ENCODE measurements around the gene HIP1.
"Not testable (repeated sequence)": the region's sequence is repeated elsewhere in the genome, so short reads cannot be mapped to it uniquely, and the experiment has no call there.

Gene HIP1

GRCh38 chr7:75716992-75717626 lies 21.6 kb downstream of the HIP1 start:
- no peak for DNase-seq (ENCODE audit: low read depth in 2 of 2)

GRCh38 chr7:75715864-75716263 lies 22.9 kb downstream of the HIP1 start:
- DNase-seq (ENCODE audit: low read depth in 2 of 2), result no peak

- no peak for DNase-seq (ENCODE audit: low read depth in 2 of 2)
These were observed 26.0 kb downstream of the HIP1 start for GRCh38 chr7:75712517-75713361.

- DNase-seq (ENCODE audit: low read depth in 2 of 2), result no peak
These were observed 26.9 kb downstream of the HIP1 start for GRCh38 chr7:75711656-75712514.

GRCh38 chr7:75711076-75711475 lies 27.7 kb downstream of the HIP1 start:
- DNase-seq (ENCODE audit: low read depth in 2 of 2), result no peak

GRCh38 chr7:75704928-75705327 lies 33.8 kb downstream of the HIP1 start:
- no peak for DNase-seq (ENCODE audit: low read depth in 2 of 2)

GRCh38 chr7:75702515-75702914 lies 36.2 kb downstream of the HIP1 start:
- no peak for DNase-seq (ENCODE audit: low read depth in 2 of 2)

- DNase-seq (ENCODE audit: low read depth in 2 of 2), result no peak
These were observed 38.7 kb downstream of the HIP1 start for GRCh38 chr7:75699993-75700392.

- DNase-seq (ENCODE audit: low read depth in 2 of 2), result no peak
These were observed 40.4 kb downstream of the HIP1 start for GRCh38 chr7:75698358-75698757.

- no peak for DNase-seq (ENCODE audit: low read depth in 2 of 2)
These were observed 42.3 kb downstream of the HIP1 start for GRCh38 chr7:75696263-75697037.

GRCh38 chr7:75694638-75695399 lies 43.9 kb downstream of the HIP1 start:
- DNase-seq (ENCODE audit: low read depth in 2 of 2), result no peak

GRCh38 chr7:75693668-75694067 lies 45.1 kb downstream of the HIP1 start:
- not testable (repeated sequence) for DNase-seq (ENCODE audit: low read depth in 2 of 2)

- DNase-seq (ENCODE audit: low read depth in 2 of 2), result no peak
These were observed 46.8 kb downstream of the HIP1 start for GRCh38 chr7:75691793-75692543.

- DNase-seq (ENCODE audit: low read depth in 2 of 2), result no peak
These were observed 48.6 kb downstream of the HIP1 start for GRCh38 chr7:75690121-75690523.

GRCh38 chr7:75689246-75690099 lies 49.3 kb downstream of the HIP1 start:
- no peak for DNase-seq (ENCODE audit: low read depth in 2 of 2)

- DNase-seq (ENCODE audit: low read depth in 2 of 2), result no peak
These were observed 50.3 kb downstream of the HIP1 start for GRCh38 chr7:75688200-75689136.

GRCh38 chr7:75687246-75688088 lies 51.3 kb downstream of the HIP1 start:
- no peak for DNase-seq (ENCODE audit: low read depth in 2 of 2)
